Measurements from ENCODE around the gene UBE3A. TPM values are rescaled to one million over a fixed set of nuclear protein-coding genes. Genes with fewer than 3 reads are reported as not detected.

UBE3A gene
- total and polyA plus RNA-seq, 9 of the 15 experiments (the other 6 are each of a cell fraction or from before 2014, with no cell fraction given) = 29.3 to 103 (median 60.2) TPM

- 100% methylated on average over 1 of the region's 1 CpG for WGBS (ENCODE audit: insufficient coverage, low coverage, missing lambda C conversion rate)
- H3K9me1 ChIP-seq (ENCODE audit: control insufficient read depth, insufficient read depth, low read length) = no peaks in the 10 kb centered on the region
- no peaks in the 10 kb centered on the region; a peak in 2 of 5 replicates for H3K4me1 ChIP-seq (replicated peaks in 1 of 2; ENCODE audit: control insufficient read depth in 2 of 2, insufficient read depth in 2 of 2, low read length in 2 of 2)
- ChIA-PET POLR2A (interaction anchor here (1.5 kb wide), 1 partner anchor 11 kb away, joined by 4 read pairs; no protein-coding TSS in a partner anchor), CTCF (ENCODE audit: low intra/inter-chr PET ratio) (no interaction called here)
- TF ChIP-seq SFPQ (IDR thresholded peaks at IDR 0.05; ENCODE audit: low read depth, low read length) (no peak), CTCFL (IDR thresholded peaks at IDR 0.05; ENCODE audit: borderline replicate concordance, insufficient read depth, low read depth, low read length, poor library complexity, severe bottlenecking) (no peak), MAX (CRISPR knock-in tag; IDR thresholded peaks at IDR 0.05) (no peak), ZBTB7A (IDR thresholded peaks at IDR 0.05; ENCODE audit: borderline replicate concordance, control insufficient read depth, low read depth, low read length) (no peak), ZNF766 (CRISPR knock-in tag; conservative IDR thresholded peaks at IDR 0.05) (no peak), ZNF121 (CRISPR knock-in tag; conservative IDR thresholded peaks at IDR 0.05) (no peak), CBX3 (IDR thresholded peaks at IDR 0.05; ENCODE audit: borderline replicate concordance in 1 of 2, low read length in 2 of 2) (no peak), HNRNPL (IDR thresholded peaks at IDR 0.05; ENCODE audit: low read depth, low read length) (no peak), NUFIP1 (IDR thresholded peaks at IDR 0.05; ENCODE audit: partially characterized antibody) (no peak), RB1 (IDR thresholded peaks at IDR 0.05; ENCODE audit: low read depth) (no peak), ZEB2 (IDR thresholded peaks at IDR 0.05) (no peak), ZNF277 (CRISPR knock-in tag; IDR thresholded peaks at IDR 0.05; ENCODE audit: borderline replicate concordance) (no peak), FOXM1 (IDR thresholded peaks at IDR 0.05; ENCODE audit: low read depth) (no peak), FOXM1 (CRISPR knock-in tag; IDR thresholded peaks at IDR 0.05; ENCODE audit: low read depth) (no peak), MYC (IDR thresholded peaks at IDR 0.05; ENCODE audit: low read depth, low read length) (no peak), MYC (CRISPR knock-in tag; IDR thresholded peaks at IDR 0.05; ENCODE audit: borderline replicate concordance, low read depth) (no peak), MAFG (tag; conservative IDR thresholded peaks at IDR 0.05) (no peak), GTF2A2 (tag; IDR thresholded peaks at IDR 0.05) (no peak)
- ATAC-seq (no peak), FAIRE-seq (no peak), DNase-seq (ENCODE audit: extremely low read depth in 1 of 4, low spot score in 3 of 4) (no peak)
- H3K36me3 ChIP-seq (ENCODE audit: control insufficient read depth, insufficient read depth, low read length) = peaks cover 62% of the 10 kb centered on the region
- H4K20me1 ChIP-seq (replicated peaks; ENCODE audit: control insufficient read depth, insufficient read depth, low read length) = peaks cover 9% of the 10 kb centered on the region; the same call in 1 of the 2 replicates
- no peaks in the 10 kb centered on the region for H3K27me3 ChIP-seq (ENCODE audit: control insufficient read depth in 2 of 2, insufficient read depth in 2 of 2, low read length in 2 of 2)
- peaks cover 87% of the 10 kb centered on the region for H3K79me2 ChIP-seq (ENCODE audit: control insufficient read depth, insufficient read depth, low read length)
- no peak overlapping the region for H2AFZ ChIP-seq (ENCODE audit: low read depth, low read length)
- no peaks in the 10 kb centered on the region for H3K9me3 ChIP-seq (replicated peaks; ENCODE audit: control insufficient read depth, insufficient read depth, low read depth, low read length)
- no peak overlapping the region for H3K27ac ChIP-seq (ENCODE audit: extremely low read depth, low read depth, low read length)
- no peak overlapping the region for H3K4me3 ChIP-seq
- H3K9ac ChIP-seq (ENCODE audit: insufficient read depth in 1 of 2, low read depth in 2 of 2, low read length in 2 of 2) = no peak overlapping the region
- H3K4me2 ChIP-seq (ENCODE audit: insufficient read depth, low read length) = no peak overlapping the region
- intact Hi-C loops (cut with micrococcal nuclease) (no loop called here), in situ Hi-C loops (cut with MboI) (no loop called here)
- BruUV-seq (replicated peaks) = no TSS peak
Measured at GRCh38 chr15:25406846-25407245, 32.0 kb downstream of the UBE3A start.
